OCI-LY3 (cell line): ENCODE measurements around the gene CNNM2.

Source experiments
- CTCF ChIP-seq: fragments of 200-600, 300-600 bp; sonication (generic); IDR thresholded peaks from 2 replicates; pipeline ENCODE4 v1.5.1; 2014; ENCODE audit warnings: antibody characterized with exemption, low read length, low read depth
- EZH2phosphoT487 ChIP-seq: fragments of 200-600 bp; shearing (Covaris generic); IDR thresholded peaks from 2 replicates; pipeline ENCODE4 v1.6.1; 2018; ENCODE audit warnings: antibody characterized with exemption, mixed run types, low read depth

GRCh38 chr10:102998399-102998907 lies 80.4 kb downstream of the CNNM2 start:
- TF ChIP-seq CTCF (no peak), EZH2phosphoT487 (no peak)
